H9 (cell line): ENCODE measurements around the gene P2RX2. TPM values are rescaled to one million over a fixed set of nuclear protein-coding genes. Genes with fewer than 3 reads are reported as not detected.

Experiments used
- DNase-seq: peaks from one replicate; pipeline ENCODE4 v3.0.0-alpha.2; 2017
- H2AFZ ChIP-seq: one replicate; pipeline ENCODE4 v1.6.1; 2013; ENCODE audit warnings: mild to moderate bottlenecking, low read length, control low read depth, moderate library complexity
- H2AK5ac ChIP-seq: 2 replicates; pipeline ENCODE4 v1.6.1; 2013; ENCODE audit warnings: low read length, control low read depth, mixed read lengths; ENCODE audit not compliant: insufficient read length
- H2BK120ac ChIP-seq: one replicate; pipeline ENCODE4 v1.6.1; 2013; ENCODE audit warnings: low read depth, mild to moderate bottlenecking, low read length, control low read depth, inconsistent platforms; ENCODE audit not compliant: poor library complexity, severe bottlenecking
- H2BK12ac ChIP-seq: 2 replicates; pipeline ENCODE4 v1.6.1; 2013; ENCODE audit warnings: low read length, control low read depth, mixed read lengths, low read depth; ENCODE audit not compliant: insufficient read length
- H2BK15ac ChIP-seq: 2 replicates; pipeline ENCODE4 v1.6.1; 2013; ENCODE audit warnings: low read depth, low read length, control low read depth
- H2BK20ac ChIP-seq: one replicate; pipeline ENCODE4 v1.6.1; 2013; ENCODE audit warnings: low read depth, mild to moderate bottlenecking, low read length, control low read depth, inconsistent platforms; ENCODE audit not compliant: poor library complexity, severe bottlenecking
- H2BK5ac ChIP-seq: 2 replicates; pipeline ENCODE4 v1.6.1; 2013; ENCODE audit warnings: low read length, control low read depth, mixed read lengths; ENCODE audit not compliant: insufficient read length
- H3K14ac ChIP-seq: 2 replicates; pipeline ENCODE4 v1.6.1; 2013; ENCODE audit warnings: low read length, control low read depth; ENCODE audit not compliant: insufficient read depth
- H3K18ac ChIP-seq: 2 replicates; pipeline ENCODE4 v1.6.1; 2013; ENCODE audit warnings: low read depth, mild to moderate bottlenecking, mixed read lengths, low read length, control low read depth; ENCODE audit not compliant: insufficient read length
- H3K23ac ChIP-seq: 2 replicates; pipeline ENCODE4 v1.6.1; 2013; ENCODE audit warnings: low read length, control low read depth, mixed read lengths, low read depth; ENCODE audit not compliant: insufficient read length
- H3K23me2 ChIP-seq: 2 replicates; pipeline ENCODE4 v1.6.1; 2013; ENCODE audit warnings: low read depth, mild to moderate bottlenecking, mixed read lengths, low read length, control low read depth; ENCODE audit not compliant: insufficient read length, poor library complexity, severe bottlenecking
- H3K27ac ChIP-seq: 2 replicates; pipeline ENCODE4 v1.5.1; 2013; ENCODE audit warnings: low read length, control low read depth, mixed read lengths, low read depth; ENCODE audit not compliant: insufficient read length
- H3K27me3 ChIP-seq: 2 replicates; pipeline ENCODE4 v1.6.1; 2013; ENCODE audit warnings: low read length, control low read depth, inconsistent platforms; ENCODE audit not compliant: insufficient read depth
- H3K4ac ChIP-seq: 2 replicates; pipeline ENCODE4 v1.6.1; 2013; ENCODE audit warnings: low read depth, mild to moderate bottlenecking, control low read depth, inconsistent platforms, low read length, moderate library complexity
- H3K4me1 ChIP-seq: 2 replicates; pipeline ENCODE4 v1.6.1; 2013; ENCODE audit warnings: low read length, control low read depth, inconsistent platforms; ENCODE audit not compliant: insufficient read depth
- H3K4me2 ChIP-seq: 2 replicates; pipeline ENCODE4 v1.6.1; 2013; ENCODE audit warnings: low read length, control low read depth, mixed read lengths; ENCODE audit not compliant: insufficient read length, insufficient read depth
- H3K56ac ChIP-seq: 2 replicates; pipeline ENCODE4 v1.6.1; 2013; ENCODE audit warnings: low read depth, mild to moderate bottlenecking, mixed read lengths, low read length, control low read depth; ENCODE audit not compliant: insufficient read length
- H3K79me1 ChIP-seq: 2 replicates; pipeline ENCODE4 v1.6.1; 2013; ENCODE audit warnings: low read depth, mild to moderate bottlenecking, moderate library complexity, low read length, control low read depth, inconsistent platforms; ENCODE audit not compliant: insufficient read depth, poor library complexity, severe bottlenecking
- H3K79me2 ChIP-seq: 2 replicates; pipeline ENCODE4 v1.6.1; 2013; ENCODE audit warnings: low read length, control low read depth, inconsistent platforms; ENCODE audit not compliant: insufficient read depth
- H3K9ac ChIP-seq: 2 replicates; pipeline ENCODE4 v1.6.1; 2013; ENCODE audit warnings: low read length, control low read depth, mixed read lengths; ENCODE audit not compliant: insufficient read length; ENCODE audit errors: extremely low read depth
- H3K9me3 ChIP-seq: one replicate; pipeline ENCODE4 v1.6.1; 2013; ENCODE audit warnings: low read depth, low read length, inconsistent platforms; ENCODE audit not compliant: control insufficient read depth
- H3T11ph ChIP-seq: one replicate; pipeline ENCODE4 v1.6.1; 2013; ENCODE audit warnings: mild to moderate bottlenecking, low read length, control low read depth, inconsistent platforms
- H4K20me1 ChIP-seq: one replicate; pipeline ENCODE4 v1.6.1; 2013; ENCODE audit not compliant: control insufficient read depth, insufficient read length, insufficient read depth
- H4K5ac ChIP-seq: 2 replicates; pipeline ENCODE4 v1.6.1; 2013; ENCODE audit warnings: low read depth, mild to moderate bottlenecking, mixed read lengths, low read length, control low read depth; ENCODE audit not compliant: insufficient read length
- H4K8ac ChIP-seq: replicated peaks from 2 replicates; pipeline ENCODE4 v1.6.1; 2013; ENCODE audit warnings: low read length, control low read depth, mixed read lengths, low read depth; ENCODE audit not compliant: insufficient read length
- H4K91ac ChIP-seq: 2 replicates; pipeline ENCODE4 v1.6.1; 2013; ENCODE audit warnings: low read depth, mild to moderate bottlenecking, moderate library complexity, mixed read lengths, low read length, control low read depth; ENCODE audit not compliant: insufficient read length
- H3K27ac Mint-ChIP-seq, 3 experiments: 2 replicates in 2 of 3; 3 replicates in 1 of 3; pipeline ENCODE4 v1.8.0; 2020 to 2021; ENCODE audit warnings: mixed read lengths in 3 of 3, mild to moderate bottlenecking in 1 of 3, moderate library complexity in 1 of 3
- H3K27me3 Mint-ChIP-seq: 2 replicates; pipeline ENCODE4 v1.8.0; 2021; ENCODE audit warnings: low read depth, mild to moderate bottlenecking, moderate library complexity, mixed read lengths
- H3K36me3 Mint-ChIP-seq, 3 experiments: 2 replicates in 2 of 3; 3 replicates in 1 of 3; pipeline ENCODE4 v1.8.0; 2020 to 2021; ENCODE audit warnings: low read depth in 3 of 3, mixed read lengths in 3 of 3; ENCODE audit not compliant: insufficient read depth in 1 of 3
- H3K4me1 Mint-ChIP-seq, 2 experiments: 2 replicates each; pipeline ENCODE4 v1.8.0; 2020; ENCODE audit warnings: mixed read lengths in 2 of 2
- H3K4me3 Mint-ChIP-seq, 2 experiments: 2 replicates in 1 of 2; 3 replicates in 1 of 2; pipeline ENCODE4 v1.8.0; 2020 to 2021; ENCODE audit warnings: mild to moderate bottlenecking in 2 of 2, mixed read lengths in 2 of 2, moderate library complexity in 1 of 2
- H3K9me3 Mint-ChIP-seq, 2 experiments: 2 replicates in 1 of 2; 3 replicates in 1 of 2; pipeline ENCODE4 v1.8.0; 2020; ENCODE audit warnings: mild to moderate bottlenecking in 2 of 2, mixed read lengths in 2 of 2, moderate library complexity in 1 of 2
- CTCF ChIP-seq: fragments of 200-600 bp; sonication (generic); conservative IDR thresholded peaks from 3 replicates; pipeline ENCODE4 v1.8.0; 2021; ENCODE audit warnings: antibody characterized with exemption, mild to moderate bottlenecking
- WGBS: extraction: QIAGEN DNeasy Blood & Tissue Kit; methylation state at CpG from one replicate; pipeline ENCODE4 v1.1.7; 2013; ENCODE audit warnings: missing lambda C conversion rate, low lambda C conversion rate, mixed read lengths; ENCODE audit not compliant: insufficient read length; ENCODE audit errors: extremely low coverage; 5-methylcytosine and 5-hydroxymethylcytosine counted together
- total RNA-seq: library from RNA; stranded (reverse); gene quantifications from 2 replicates; pipeline ENCODE4 v1.2.1, GENCODE V29; 2021

P2RX2 gene
- total RNA-seq, 1 experiment from 2014 or later: 1.8 TPM

GRCh38 chr12:132661972-132662371 is 43.4 kb downstream of the P2RX2 start:
- H2BK15ac ChIP-seq: no peak overlapping the region
- H4K91ac ChIP-seq: no peak overlapping the region
- H2BK20ac ChIP-seq: no peak overlapping the region
- H4K5ac ChIP-seq: no peak overlapping the region
- Mint-ChIP-seq H3K4me3 (no peak overlapping the region), H3K36me3 (peaks cover 68 to 97% (median 97%) of the 10 kb centered on the region in 3 experiments), H3K4me1 (no peaks in the 10 kb centered on the region), H3K27ac (peak overlapping the region in 1 of 3 experiments; percentile 34; a peak in 1 of 7 replicates), H3K27me3 (no peaks in the 10 kb centered on the region), H3K9me3 (no peaks in the 10 kb centered on the region)
- no peaks in the 10 kb centered on the region for H3K23me2 ChIP-seq
- H3K9me3 ChIP-seq: no peaks in the 10 kb centered on the region
- no peak overlapping the region for H2BK5ac ChIP-seq
- no peak for TF ChIP-seq CTCF
- H2AFZ ChIP-seq: no peak overlapping the region
- no peak overlapping the region for H2AK5ac ChIP-seq
- no peak overlapping the region for H3K4me2 ChIP-seq
- H3K23ac ChIP-seq: no peak overlapping the region
- H4K20me1 ChIP-seq: no peaks in the 10 kb centered on the region
- H3K27ac ChIP-seq: no peak overlapping the region
- H3K9ac ChIP-seq: no peak overlapping the region
- no peak overlapping the region; the same call in 1 of the 2 replicates for H3K14ac ChIP-seq
- H2BK120ac ChIP-seq: no peak overlapping the region
- no peak overlapping the region for H3K18ac ChIP-seq
- no peaks in the 10 kb centered on the region for H3K79me2 ChIP-seq
- WGBS: no CpG with 5 or more reads among the region's 5 CpGs
- no peak overlapping the region for H4K8ac ChIP-seq
- no peak overlapping the region for H3K4ac ChIP-seq
- H2BK12ac ChIP-seq: no peak overlapping the region
- no peak overlapping the region for H3T11ph ChIP-seq
- no peaks in the 10 kb centered on the region for H3K27me3 ChIP-seq
- DNase-seq: no peak
- H3K4me1 ChIP-seq: no peaks in the 10 kb centered on the region
- no peak overlapping the region for H3K56ac ChIP-seq
- H3K79me1 ChIP-seq: no peaks in the 10 kb centered on the region
